Neural cell (in vitro differentiated cells): ENCODE data around the gene KCTD15.

Experiments used
- EP300 ChIP-seq: fragments of 450-650 bp; conservative IDR thresholded peaks from 2 replicates; pipeline ENCODE4 v1.6.1; 2014; ENCODE audit warnings: antibody characterized with exemption, mild to moderate bottlenecking, moderate library complexity; ENCODE audit not compliant: poor library complexity, severe bottlenecking
- EZH2 ChIP-seq: fragments of 200-600, 300-800 bp; shearing (Covaris generic), sonication (generic); IDR thresholded peaks from 2 replicates; pipeline ENCODE4 v1.6.1; 2014; ENCODE audit warnings: antibody characterized with exemption, low read length, borderline replicate concordance, mild to moderate bottlenecking; ENCODE audit not compliant: insufficient read depth, poor library complexity, severe bottlenecking
- MXI1 ChIP-seq: fragments of 450-650 bp; conservative IDR thresholded peaks from 2 replicates; pipeline ENCODE4 v1.6.1; 2014; ENCODE audit warnings: antibody characterized with exemption, mild to moderate bottlenecking; ENCODE audit not compliant: poor library complexity, severe bottlenecking
- RAD21 ChIP-seq: fragments of 450-650 bp; conservative IDR thresholded peaks from 2 replicates; pipeline ENCODE4 v1.6.1; 2014; ENCODE audit warnings: antibody characterized with exemption, mild to moderate bottlenecking, moderate library complexity
- TF ChIP-seq, protein P1 (sequence below): fragments of 450-650 bp; IDR thresholded peaks from 2 replicates; pipeline ENCODE4 v1.5.1; 2014; ENCODE audit warnings: antibody characterized with exemption, mild to moderate bottlenecking, moderate library complexity; ENCODE audit not compliant: poor library complexity, severe bottlenecking
- TF ChIP-seq, protein P2 (sequence below): IDR thresholded peaks from 2 replicates; pipeline ENCODE4 v1.6.1; 2012; ENCODE audit warnings: borderline replicate concordance

DNA sequence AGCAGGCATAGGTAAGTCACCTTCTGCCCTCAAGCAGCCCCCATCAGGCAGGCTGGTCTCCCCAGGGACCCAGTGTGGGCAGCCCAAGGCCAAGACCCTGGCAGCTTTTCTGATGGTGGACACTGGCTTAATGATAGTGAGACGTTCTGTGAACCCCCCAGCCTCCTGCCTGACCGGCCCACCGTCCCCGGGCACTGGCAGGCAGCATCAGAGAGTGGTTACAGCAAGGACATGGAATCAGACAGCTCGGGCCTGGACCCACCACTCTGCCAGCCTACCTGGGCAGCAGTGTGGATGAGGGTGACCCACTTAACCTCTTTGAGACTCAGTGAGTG lies 45.3 kb upstream of the KCTD15 start:
- TF ChIP-seq, protein P1, sequence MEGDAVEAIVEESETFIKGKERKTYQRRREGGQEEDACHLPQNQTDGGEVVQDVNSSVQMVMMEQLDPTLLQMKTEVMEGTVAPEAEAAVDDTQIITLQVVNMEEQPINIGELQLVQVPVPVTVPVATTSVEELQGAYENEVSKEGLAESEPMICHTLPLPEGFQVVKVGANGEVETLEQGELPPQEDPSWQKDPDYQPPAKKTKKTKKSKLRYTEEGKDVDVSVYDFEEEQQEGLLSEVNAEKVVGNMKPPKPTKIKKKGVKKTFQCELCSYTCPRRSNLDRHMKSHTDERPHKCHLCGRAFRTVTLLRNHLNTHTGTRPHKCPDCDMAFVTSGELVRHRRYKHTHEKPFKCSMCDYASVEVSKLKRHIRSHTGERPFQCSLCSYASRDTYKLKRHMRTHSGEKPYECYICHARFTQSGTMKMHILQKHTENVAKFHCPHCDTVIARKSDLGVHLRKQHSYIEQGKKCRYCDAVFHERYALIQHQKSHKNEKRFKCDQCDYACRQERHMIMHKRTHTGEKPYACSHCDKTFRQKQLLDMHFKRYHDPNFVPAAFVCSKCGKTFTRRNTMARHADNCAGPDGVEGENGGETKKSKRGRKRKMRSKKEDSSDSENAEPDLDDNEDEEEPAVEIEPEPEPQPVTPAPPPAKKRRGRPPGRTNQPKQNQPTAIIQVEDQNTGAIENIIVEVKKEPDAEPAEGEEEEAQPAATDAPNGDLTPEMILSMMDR: no peak
- TF ChIP-seq EP300 (no peak), MXI1 (no peak), RAD21 (no peak), EZH2 (no peak)
- TF ChIP-seq, protein P2, sequence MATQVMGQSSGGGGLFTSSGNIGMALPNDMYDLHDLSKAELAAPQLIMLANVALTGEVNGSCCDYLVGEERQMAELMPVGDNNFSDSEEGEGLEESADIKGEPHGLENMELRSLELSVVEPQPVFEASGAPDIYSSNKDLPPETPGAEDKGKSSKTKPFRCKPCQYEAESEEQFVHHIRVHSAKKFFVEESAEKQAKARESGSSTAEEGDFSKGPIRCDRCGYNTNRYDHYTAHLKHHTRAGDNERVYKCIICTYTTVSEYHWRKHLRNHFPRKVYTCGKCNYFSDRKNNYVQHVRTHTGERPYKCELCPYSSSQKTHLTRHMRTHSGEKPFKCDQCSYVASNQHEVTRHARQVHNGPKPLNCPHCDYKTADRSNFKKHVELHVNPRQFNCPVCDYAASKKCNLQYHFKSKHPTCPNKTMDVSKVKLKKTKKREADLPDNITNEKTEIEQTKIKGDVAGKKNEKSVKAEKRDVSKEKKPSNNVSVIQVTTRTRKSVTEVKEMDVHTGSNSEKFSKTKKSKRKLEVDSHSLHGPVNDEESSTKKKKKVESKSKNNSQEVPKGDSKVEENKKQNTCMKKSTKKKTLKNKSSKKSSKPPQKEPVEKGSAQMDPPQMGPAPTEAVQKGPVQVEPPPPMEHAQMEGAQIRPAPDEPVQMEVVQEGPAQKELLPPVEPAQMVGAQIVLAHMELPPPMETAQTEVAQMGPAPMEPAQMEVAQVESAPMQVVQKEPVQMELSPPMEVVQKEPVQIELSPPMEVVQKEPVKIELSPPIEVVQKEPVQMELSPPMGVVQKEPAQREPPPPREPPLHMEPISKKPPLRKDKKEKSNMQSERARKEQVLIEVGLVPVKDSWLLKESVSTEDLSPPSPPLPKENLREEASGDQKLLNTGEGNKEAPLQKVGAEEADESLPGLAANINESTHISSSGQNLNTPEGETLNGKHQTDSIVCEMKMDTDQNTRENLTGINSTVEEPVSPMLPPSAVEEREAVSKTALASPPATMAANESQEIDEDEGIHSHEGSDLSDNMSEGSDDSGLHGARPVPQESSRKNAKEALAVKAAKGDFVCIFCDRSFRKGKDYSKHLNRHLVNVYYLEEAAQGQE: no peak
